Heart left ventricle (tissue), 13 donors: Measurements from ENCODE around the gene ZNF354B.

ENCODE experiments used
- CTCF ChIP-seq, 12 donors: fragments of 200-600 bp; sonication (generic) in 4 of 12; IDR thresholded peaks; one replicate each; pipeline versions ENCODE4 v1.5.0 to v1.8.0; 2018 to 2022; ENCODE audit warnings: antibody characterized with exemption in 12 of 12, mild to moderate bottlenecking in 5 of 12
- POLR2A ChIP-seq, 2 donors: fragments of 450-650 bp; IDR thresholded peaks; one replicate each; pipeline ENCODE4 v1.6.1; 2017; ENCODE audit warnings: antibody characterized with exemption in 2 of 2, mild to moderate bottlenecking in 2 of 2, moderate library complexity in 2 of 2
- donor health status: ischemic (EF 13 %, LVEDD 7.1; RV severe dilation, severe dysfunction).
- donor health status: DM: no; HTN: yes; CAD: no.
- donor health status: DM: no; HTN: no; CAD: no.
- donor health status: ischemic (EF 25% LVEDD 6.9; RV normal size, moderate dysfunction).
- donor health status: ischemic (EF 25% LVEDD 5.7; RV mildly dilated, moderate dysfunction).
- donor health status: ischemic (EF 35%, LVEDD 5.7; RV mildly dilated, moderate dysfunction).
- donor health status: nonischemic (EF 11% LVEDD 7.7; RV severe dilation, severe dysfunction).
- donor health status: DM: yes; HTN: yes; CAD: no.
- donor health status: PGD.
- donor health status: ischemic (EF 29% LVEDD 5.4; RV normal size, mild dysfunction).
- donor health status: nonischemic (EF 23%, LVEDD 6.1; RV moderate dilation, normal function).

- TF ChIP-seq POLR2A (IDR thresholded peaks at IDR 0.05) (no peak), CTCF (IDR thresholded peaks at IDR 0.05) (no peak)
Measured at GRCh38 chr5:178866946-178867345, 7.2 kb downstream of the ZNF354B start.
